Mesothelial cell of epicardium (in vitro differentiated cells): ENCODE measurements around the gene UTP11. TPM values are rescaled to one million over a fixed set of nuclear protein-coding genes. Genes with fewer than 3 reads are reported as not detected.

Source experiments
- DNase-seq, 2 experiments: peaks; one replicate each; pipeline ENCODE4 v3.0.0; 2021; ENCODE audit warnings: low spot score in 2 of 2; ENCODE audit not compliant: unreplicated experiment in 2 of 2
- H3K27ac Mint-ChIP-seq: 2 replicates; pipeline ENCODE4 v1.8.0; 2021; ENCODE audit warnings: mixed read lengths
- H3K27me3 Mint-ChIP-seq: 2 replicates; pipeline ENCODE4 v1.8.0; 2021; ENCODE audit warnings: low read depth, mixed read lengths
- H3K36me3 Mint-ChIP-seq: 2 replicates; pipeline ENCODE4 v1.8.0; 2021; ENCODE audit warnings: mixed read lengths
- H3K4me1 Mint-ChIP-seq: 2 replicates; pipeline ENCODE4 v1.8.0; 2021; ENCODE audit warnings: mixed read lengths
- H3K4me3 Mint-ChIP-seq: 2 replicates; pipeline ENCODE4 v1.8.0; 2021; ENCODE audit warnings: mild to moderate bottlenecking, moderate library complexity, mixed read lengths
- H3K9me3 Mint-ChIP-seq: 2 replicates; pipeline ENCODE4 v1.8.0; 2021; ENCODE audit warnings: mixed read lengths
- total RNA-seq: library from RNA; stranded (reverse); gene quantifications from 3 replicates; pipeline ENCODE4 v1.2.1, GENCODE V29; 2021
- TF ChIP-seq, protein P1 (sequence below): fragments of 200-600 bp; sonication (generic); IDR thresholded peaks from one replicate; pipeline ENCODE4 v1.5.0; 2021; ENCODE audit warnings: antibody characterized with exemption; ENCODE audit not compliant: unreplicated experiment

The UTP11 gene
- total RNA-seq, 1 donor from 2014 or later = 32.3 TPM

DNA sequence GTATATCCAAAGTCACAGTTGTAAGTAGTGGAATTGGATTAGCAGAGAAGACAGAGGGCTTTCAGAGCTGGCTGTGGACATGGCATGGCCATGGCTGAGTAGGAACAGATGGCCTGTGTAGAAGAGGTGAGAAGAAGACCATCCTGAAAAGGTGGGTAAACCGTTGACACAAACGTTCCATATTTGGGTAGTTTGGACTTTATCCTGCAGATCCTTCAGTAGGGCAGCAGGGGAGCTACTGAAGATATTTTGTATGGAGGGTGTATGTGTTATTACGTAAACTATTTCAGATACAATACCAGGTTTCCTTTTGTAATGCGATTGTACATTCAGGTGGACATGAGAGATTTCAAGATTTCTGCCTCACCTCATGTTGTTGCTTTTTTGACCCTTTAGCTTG, 1.6 kb downstream of the UTP11 start:
- no peak for DNase-seq
- H3K27ac Mint-ChIP-seq = peak overlapping the region; percentile 39
- peaks cover 13% of the 10 kb centered on the region for H3K4me1 Mint-ChIP-seq
- H3K27me3 Mint-ChIP-seq = no peaks in the 10 kb centered on the region
- peaks cover 12% of the 10 kb centered on the region for H3K36me3 Mint-ChIP-seq
- peak overlapping the region; percentile 94 for H3K4me3 Mint-ChIP-seq
- H3K9me3 Mint-ChIP-seq = no peaks in the 10 kb centered on the region
- TF ChIP-seq, protein P1, sequence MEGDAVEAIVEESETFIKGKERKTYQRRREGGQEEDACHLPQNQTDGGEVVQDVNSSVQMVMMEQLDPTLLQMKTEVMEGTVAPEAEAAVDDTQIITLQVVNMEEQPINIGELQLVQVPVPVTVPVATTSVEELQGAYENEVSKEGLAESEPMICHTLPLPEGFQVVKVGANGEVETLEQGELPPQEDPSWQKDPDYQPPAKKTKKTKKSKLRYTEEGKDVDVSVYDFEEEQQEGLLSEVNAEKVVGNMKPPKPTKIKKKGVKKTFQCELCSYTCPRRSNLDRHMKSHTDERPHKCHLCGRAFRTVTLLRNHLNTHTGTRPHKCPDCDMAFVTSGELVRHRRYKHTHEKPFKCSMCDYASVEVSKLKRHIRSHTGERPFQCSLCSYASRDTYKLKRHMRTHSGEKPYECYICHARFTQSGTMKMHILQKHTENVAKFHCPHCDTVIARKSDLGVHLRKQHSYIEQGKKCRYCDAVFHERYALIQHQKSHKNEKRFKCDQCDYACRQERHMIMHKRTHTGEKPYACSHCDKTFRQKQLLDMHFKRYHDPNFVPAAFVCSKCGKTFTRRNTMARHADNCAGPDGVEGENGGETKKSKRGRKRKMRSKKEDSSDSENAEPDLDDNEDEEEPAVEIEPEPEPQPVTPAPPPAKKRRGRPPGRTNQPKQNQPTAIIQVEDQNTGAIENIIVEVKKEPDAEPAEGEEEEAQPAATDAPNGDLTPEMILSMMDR = no peak

DNA sequence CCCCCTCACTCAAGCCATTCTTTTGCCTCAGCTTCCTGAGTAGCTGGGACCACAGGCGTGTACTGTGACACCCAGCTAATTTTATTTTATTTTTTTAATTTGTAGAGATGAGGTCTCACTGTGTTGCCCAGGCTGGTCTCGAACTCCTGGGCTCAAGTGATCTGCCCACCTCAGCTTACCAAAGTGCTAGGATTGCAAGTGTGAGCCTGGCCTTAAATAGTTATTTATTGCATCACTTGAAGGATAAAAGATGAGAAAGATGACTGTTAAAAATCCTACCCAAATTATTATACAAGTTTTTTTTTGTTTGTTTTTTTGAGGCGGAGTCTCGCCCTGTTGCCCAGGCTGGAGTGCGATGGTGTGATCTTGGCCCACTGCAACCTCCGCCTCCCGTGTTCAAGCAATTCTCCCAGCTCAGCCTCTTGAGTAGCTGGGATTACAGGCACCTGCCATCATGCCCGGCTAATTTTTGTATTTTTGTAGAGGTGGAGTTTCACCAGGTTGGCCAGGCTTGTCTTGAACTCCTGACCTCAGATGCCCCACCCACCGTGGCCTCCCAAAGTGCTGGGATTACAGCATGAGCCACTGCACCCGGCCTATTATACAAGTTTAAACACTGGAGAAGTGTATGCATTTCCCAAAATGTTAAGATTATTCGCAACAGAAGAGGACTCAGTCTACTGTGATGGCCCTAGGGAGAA, 2.3 kb downstream of the UTP11 start:
- H3K9me3 Mint-ChIP-seq = no peaks in the 10 kb centered on the region
- H3K36me3 Mint-ChIP-seq = peaks cover 13% of the 10 kb centered on the region
- peaks cover 13% of the 10 kb centered on the region for H3K4me1 Mint-ChIP-seq
- H3K27ac Mint-ChIP-seq = peak overlapping the region; percentile 39
- DNase-seq = no peak
- peak overlapping the region; percentile 15 for H3K4me3 Mint-ChIP-seq
- H3K27me3 Mint-ChIP-seq = no peaks in the 10 kb centered on the region
- TF ChIP-seq, protein P1 = no peak

DNA sequence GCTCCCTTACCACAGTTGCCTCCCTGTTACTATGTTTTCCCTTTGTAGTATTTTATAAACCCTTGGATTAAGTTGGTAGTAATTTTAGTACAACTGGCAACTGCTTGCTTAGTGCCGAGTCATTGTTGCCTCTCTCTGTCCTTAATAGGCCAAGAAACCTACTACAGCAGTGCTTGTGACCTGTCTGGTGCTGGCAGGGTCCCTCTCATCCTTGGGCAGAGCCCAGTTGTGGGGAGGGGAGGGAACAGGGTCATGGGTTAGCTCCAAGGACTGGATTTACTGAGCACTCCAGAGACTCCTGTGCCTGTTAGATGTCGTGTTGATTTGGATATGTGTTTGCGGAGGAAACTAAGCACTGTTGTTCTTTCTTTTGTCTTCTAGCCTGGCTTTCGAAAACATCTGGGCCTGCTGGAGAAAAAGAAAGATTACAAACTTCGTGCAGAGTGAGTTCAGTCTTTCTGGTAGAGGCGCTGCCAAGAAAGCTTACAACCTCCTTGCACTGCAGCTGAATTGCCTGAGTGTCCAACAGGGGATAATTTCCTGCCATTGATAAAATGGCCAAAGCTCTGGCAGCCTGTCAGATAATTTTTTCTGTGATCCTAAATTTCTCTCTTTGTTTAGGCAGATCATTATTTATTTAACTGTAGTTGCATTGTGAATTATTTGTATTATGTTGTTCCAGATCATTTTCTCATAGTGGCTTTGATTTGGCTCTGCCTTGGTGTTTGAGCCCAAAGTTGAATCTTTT, 3.6 kb downstream of the UTP11 start:
- TF ChIP-seq, protein P1 = no peak
- H3K27me3 Mint-ChIP-seq = no peaks in the 10 kb centered on the region
- peak overlapping the region; percentile 20 for H3K4me3 Mint-ChIP-seq
- peaks cover 20% of the 10 kb centered on the region for H3K36me3 Mint-ChIP-seq
- H3K27ac Mint-ChIP-seq = peak overlapping the region; percentile 92
- H3K9me3 Mint-ChIP-seq = no peaks in the 10 kb centered on the region
- H3K4me1 Mint-ChIP-seq = peaks cover 13% of the 10 kb centered on the region
- DNase-seq = no peak

DNA sequence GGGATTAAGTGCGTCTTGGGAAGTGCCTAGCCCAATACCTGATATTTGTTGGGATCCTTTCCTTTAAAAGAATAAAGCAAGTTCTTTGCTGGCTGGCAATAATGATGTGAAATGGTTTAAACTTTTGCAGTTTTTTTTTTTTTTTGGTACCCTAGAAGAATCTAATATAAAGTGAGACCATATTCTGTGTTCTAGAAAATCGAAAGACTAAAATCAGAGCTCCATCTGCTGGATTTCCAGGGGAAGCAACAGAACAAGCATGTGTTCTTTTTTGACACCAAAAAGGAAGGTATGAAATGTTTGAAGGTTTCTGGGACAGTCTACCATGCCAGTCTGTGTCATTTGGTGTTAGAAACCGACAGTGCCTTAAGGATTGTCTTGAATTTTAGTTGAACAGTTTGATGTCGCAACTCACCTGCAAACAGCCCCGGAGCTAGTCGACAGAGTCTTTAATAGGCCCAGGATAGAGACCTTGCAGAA, 6.4 kb downstream of the UTP11 start:
- DNase-seq = no peak
- H3K27me3 Mint-ChIP-seq = no peaks in the 10 kb centered on the region
- H3K4me3 Mint-ChIP-seq = no peak overlapping the region
- peaks cover 7% of the 10 kb centered on the region for H3K4me1 Mint-ChIP-seq
- H3K27ac Mint-ChIP-seq = no peak overlapping the region
- H3K9me3 Mint-ChIP-seq = no peaks in the 10 kb centered on the region
- TF ChIP-seq, protein P1 = no peak
- H3K36me3 Mint-ChIP-seq = peaks cover 33% of the 10 kb centered on the region

DNA sequence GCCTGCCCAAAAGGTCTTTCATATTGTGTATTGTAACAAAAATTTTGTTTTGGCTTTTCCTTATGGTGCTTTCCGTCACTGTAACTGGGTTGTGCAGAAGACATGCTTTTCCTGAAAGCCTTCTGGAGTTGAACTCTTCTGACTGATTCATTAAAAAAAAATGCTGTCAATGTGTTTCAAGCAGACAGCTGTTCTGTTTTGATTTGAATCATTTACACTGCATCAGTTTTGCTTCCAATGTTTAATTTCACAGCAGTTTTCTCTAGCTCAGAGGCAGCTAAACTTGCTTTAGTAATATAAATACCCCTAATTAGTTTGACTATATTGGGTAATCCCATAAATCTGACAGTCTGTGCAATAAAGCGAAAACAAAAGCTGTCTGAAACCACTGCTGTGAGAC, 7.9 kb downstream of the UTP11 start:
- Mint-ChIP-seq H3K4me3 (no peak overlapping the region), H3K4me1 (peaks cover 4% of the 10 kb centered on the region), H3K36me3 (peaks cover 40% of the 10 kb centered on the region), H3K27ac (no peak overlapping the region), H3K9me3 (no peaks in the 10 kb centered on the region), H3K27me3 (no peaks in the 10 kb centered on the region)
- no peak for DNase-seq
- TF ChIP-seq, protein P1 = no peak
